ENCODE results near the gene FUT8.
A peak's percentile ranks its signal among the peaks of the same experiment; 100 is the strongest.

Gene FUT8

DNA sequence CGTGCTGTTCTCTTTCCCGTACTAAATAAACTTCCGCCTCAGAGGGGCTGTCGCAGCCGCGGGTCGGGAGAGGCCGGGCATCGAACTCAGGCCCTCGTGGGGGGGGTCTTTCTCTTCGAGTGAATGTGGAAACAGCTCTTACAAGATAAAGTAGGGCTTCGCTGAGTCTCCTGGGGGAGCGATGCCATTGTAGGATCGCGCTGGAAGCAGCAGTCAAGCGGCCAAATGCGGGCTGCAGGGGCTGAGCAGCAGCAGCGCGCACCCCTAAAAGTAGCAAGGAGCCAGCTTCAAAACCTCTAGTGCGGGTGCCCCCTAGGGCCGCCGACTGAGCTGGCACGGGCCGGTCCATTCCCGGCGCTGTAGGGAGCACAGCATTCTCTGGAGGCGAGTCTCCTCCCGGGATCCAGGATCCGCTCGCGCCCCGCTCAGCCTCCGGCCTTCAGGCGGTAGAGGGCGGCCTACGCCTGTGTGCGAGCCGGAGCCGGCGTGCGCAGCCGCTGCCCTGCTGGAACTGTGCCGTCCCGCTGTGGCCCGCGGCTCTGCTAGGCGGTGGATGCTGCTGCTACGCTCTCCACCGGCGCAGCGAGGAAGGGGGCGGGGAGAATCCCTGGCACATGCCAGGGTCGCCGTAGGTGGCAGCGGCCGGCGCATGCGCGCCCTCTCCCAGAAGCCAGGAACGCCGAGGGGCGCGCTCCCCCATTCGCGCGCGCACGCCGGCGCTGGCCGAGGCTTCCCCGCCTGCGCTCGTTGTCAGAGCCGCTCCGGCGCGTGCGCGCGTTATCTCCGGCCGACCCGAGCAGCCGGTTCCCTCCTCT, at the start of gene FUT8:
Gene FUT8, plus strand, starts transcription at position 699 of the 815 bp plus-strand sequence. CDS start 148,834 bp downstream, outside the sequence.
- DNase-seq (ENCODE audit: low read depth in 2 of 2), result peak; percentile 93 to 97

DNA sequence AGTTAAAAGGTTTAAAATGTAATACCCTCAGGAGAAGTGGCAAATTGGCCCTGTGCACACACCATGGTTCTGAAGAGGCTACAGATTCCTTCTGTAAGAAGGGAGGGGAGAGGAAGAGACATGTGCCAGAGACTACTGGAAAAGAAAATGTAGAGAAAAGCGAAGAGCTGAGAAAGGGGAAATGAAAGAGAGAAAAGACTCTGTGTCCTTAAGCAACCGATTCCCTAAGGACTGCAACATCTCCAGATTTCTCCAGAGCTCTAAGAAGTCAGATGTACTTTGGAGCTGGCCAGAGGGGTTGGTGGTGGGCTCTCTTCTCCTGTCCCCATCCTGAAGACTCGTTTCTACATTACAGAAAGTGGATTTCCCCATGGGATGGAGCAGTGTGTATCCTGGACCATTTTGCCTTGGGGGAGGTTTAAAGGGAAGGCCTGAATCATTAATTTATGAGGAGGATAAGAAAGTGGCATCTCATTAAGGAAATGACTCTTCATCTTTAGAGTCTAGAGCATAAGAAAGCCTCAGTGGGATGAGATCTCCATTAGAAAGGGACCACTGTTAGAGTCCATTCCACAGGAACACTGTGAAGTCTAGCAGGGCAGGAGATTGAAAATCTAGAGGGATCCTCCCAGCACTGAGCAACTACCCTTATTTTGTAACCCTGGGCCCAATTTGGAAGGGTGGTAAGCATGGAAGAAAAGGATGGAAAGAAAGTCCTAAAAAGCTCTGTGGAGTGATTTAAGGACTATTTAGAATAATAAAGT, 45.5 kb upstream of the FUT8 start:
- no peak for DNase-seq (ENCODE audit: low read depth in 2 of 2)

DNA sequence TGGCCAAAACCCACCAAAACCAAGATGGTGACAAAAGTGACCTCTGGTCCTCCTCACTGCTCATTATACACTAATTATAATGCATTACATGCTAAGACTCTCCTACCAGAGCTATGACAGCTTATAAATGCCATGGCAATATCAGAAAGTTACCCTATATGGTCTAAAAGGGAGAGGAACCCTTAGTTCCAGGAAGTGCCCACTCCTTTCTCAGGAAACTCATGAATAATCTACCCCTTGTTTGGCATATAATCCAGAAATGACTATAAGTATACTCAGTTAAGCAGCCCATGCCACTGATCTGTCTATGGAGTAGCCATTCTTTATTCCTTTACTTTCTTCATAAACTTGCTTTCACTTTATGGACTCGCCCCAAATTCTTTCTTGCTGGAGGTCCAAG, 43.0 kb upstream of the FUT8 start:
- no peak for DNase-seq (ENCODE audit: low read depth in 2 of 2)

DNA sequence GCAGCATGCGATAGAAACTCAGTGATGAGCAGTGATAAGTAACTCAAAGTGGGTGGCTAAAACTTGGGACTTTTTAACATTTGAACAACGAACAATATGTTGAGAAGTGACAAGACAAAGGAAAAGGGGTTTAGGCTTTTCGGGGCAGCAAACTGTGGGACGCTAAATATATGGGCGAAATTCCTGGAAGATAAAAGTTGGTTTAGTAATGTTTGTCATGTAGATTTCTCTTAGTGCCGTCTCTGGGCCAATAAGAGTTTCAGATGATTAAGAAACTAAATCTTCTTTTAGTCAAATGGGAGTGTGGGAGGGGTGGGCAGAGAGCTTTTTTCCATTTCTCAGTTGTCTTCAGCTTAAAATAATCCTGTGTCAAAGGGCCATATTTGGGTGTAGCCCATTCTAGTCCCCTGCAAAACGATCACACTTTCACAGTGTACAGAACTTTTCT, 41.7 kb upstream of the FUT8 start:
- no peak for DNase-seq (ENCODE audit: low read depth in 2 of 2)

DNA sequence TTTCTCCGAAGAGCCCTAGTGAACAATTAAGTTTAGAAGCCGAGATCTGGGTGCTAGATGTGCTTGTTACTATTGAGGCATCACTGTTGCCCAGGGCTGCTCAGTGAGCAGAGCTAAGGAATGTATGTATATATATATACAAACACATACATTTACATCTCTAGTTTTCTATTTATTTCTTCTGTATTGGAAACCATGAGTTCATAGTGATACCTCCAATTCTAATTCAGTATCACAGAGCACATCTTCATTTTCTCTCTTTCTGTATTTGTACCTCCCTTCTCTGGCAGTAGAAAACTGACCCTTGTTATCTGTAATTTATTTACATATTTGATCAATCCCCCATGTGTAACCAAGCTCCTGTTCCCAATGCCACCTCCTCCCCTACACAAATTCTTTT, 40.7 kb upstream of the FUT8 start:
- no peak for DNase-seq (ENCODE audit: low read depth in 2 of 2)

DNA sequence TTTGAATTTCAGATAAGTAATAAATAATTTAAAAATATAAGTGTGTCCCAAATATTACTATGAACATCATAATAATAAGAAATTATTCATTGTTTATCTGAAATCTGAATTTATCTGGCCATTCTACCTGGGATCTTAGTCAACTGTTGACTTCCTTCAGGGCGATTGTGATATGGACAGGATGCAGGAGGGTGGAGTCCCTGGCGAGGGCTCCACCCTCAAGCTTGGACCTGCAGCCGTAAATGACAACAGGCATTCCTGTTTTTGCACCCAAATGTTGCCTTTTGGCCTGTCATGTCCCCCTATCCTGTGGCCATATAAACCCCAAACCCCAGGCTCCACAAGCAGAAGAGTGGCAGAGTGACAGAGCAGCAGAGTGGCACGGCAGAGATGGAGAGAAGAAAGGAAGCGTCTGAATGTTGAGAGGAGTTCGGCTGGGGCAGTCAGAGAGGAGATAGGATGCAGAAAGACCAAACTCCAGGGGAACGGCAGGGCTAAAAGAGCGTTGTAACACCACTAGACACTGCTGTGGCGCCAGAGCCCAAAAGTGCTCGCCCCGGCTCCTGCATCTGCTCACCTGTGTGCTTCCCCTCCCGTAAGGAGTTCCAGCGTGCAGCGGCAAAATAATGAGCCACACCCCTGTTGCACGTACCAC, 39.4 kb upstream of the FUT8 start:
- no peak for DNase-seq (ENCODE audit: low read depth in 2 of 2)

DNA sequence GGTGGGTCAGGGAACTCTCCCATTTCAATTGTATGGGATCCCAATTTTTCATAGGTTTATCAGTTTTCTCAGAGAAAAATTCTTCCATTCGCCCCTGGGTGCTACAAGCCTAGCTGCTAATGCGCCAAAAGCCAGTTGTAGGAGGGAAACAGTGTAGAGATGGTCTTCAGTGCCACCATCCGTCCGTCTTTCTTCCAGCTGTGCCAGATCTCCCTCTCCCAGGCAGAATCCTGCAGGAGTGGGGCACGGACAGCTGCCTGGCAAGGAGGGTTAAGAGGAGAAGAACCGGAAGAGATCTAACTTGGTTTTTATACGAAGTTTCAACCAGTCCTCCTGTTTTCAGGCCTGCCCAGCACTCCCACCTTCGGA, 38.9 kb upstream of the FUT8 start:
- DNase-seq (ENCODE audit: low read depth in 2 of 2), result no peak

DNA sequence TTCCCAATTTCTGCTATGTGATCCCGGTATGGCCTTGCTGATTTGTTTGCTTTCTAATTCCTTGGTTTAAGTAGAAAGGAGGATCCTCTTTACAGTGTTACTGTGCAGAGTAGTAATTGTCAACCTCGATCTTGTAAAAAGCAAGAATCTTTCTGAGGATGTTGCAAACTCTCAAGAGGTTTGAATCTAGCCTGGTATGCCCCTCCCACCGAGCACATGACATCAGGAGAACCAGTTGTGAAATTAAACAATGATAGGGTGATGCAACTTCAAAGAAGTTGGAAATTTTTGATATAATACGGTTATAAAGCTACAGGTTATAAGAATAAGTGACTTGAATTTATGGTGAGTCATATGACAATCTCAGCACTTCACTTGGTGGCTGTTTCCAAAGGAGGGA, 35.0 kb upstream of the FUT8 start:
- DNase-seq (ENCODE audit: low read depth in 2 of 2), result no peak

DNA sequence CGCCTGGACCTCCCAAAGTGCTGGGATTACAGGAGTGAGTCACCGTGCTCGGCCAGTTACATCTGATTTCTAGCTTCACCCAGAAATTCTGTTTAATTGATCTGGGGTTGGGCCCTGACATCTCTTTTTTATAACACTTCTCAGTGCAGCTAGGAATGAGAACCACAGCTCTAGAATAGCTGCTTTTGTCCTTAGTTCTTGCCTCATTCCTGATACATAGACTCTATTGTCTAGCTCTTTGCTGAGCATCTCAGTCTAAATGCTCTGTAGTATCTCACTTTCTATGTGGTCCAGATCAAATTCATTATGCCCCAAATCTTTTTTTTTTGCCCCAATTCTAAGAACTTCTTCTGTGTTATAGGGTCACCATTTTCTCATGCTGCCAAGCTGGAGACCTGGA, 29.9 kb upstream of the FUT8 start:
- DNase-seq (ENCODE audit: low read depth in 2 of 2), result no peak

DNA sequence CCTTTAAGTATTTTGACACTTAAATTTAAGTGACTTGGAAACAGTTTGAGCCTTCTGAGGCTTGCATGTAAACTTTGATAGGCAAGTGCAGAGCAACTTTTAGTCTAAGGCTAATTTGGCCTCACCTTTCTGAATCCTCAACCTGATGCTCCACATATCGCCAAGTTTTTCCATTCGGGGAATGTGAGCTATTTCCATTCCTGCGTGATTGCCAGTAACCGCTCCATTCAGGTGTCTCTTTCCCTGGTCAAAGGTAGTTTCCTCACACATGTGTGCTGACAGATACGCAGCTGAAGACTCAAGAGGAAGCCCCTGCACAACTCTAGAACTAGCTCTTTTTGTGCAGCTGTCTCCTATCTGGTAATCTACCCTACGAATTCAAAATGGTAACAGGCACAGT, 25.4 kb upstream of the FUT8 start:
- DNase-seq (ENCODE audit: low read depth in 2 of 2), result no peak

DNA sequence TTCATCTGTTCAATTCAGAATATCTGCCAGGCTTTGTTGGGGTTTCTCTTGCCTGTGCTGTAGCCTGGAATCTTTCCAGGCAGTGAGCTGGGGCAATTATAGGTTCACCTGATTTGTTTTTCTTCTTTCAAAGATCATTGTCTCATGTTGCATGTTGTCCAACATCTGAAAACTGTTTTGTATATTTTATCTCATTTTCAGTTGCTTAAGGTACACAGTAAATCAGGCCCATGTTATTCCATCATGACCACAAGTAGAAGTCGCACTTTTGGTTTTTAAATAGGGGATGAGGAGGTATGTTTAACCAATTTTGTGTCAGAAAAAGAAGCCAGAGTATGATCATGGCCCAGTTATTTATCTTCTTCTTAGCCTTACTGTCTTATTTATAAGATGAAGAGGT, 24.9 kb upstream of the FUT8 start:
- DNase-seq (ENCODE audit: low read depth in 2 of 2), result no peak

DNA sequence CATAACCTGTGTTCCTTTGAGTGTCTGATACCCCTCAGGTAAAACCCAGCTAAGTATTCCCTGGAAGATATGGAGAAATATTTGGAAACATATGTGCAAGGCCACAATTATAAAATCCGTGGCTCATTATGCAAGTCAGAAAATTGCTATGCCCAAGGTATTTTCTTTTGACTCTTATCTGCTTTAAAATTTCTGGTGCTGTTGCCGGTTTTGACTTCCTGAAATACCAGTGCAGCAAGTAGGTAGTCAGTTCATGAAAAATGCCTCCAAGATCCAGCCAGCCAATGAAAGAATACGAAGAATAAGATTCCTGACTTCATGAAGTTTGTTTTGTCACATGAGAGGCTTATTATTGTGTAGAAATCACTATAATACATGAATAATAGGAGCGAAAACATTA, 20.2 kb upstream of the FUT8 start:
- no peak for DNase-seq (ENCODE audit: low read depth in 2 of 2)

DNA sequence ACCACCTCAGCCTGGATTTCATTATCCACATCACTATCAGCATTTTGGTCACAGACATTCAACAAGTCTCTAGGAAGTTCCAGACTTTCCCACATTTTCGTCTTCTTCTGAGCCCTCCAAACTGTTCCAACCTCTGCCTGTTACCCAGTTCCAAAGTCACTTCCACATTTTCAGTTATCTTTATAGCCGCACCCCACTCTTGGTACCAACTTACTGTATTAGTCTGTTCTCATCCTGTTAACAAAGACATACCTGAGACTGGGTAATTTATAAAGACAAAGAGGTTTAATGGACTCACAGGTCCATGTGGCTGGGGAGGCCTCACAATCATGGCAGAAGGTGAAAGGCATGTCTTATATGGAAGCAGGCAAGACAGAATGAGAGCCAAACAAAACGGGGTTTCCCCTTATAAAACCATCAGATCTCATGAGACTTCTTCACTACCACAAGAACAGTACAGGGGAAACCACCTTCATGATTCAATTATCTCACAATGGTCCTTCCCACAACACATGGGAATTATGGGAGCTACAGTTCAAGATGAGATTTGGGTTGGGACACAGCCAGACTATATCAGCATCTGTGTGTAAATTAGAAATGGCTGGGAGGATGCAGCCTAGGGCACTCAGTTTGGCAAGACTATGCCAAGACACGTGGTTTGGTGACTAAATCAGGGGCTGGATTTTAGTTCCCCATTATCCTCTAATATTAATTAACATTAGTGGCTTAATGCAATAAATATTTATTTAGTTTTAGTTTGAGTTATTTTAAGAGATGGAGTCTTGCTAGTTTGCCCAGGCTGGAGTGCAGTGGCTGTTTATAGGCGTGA, 16.2 kb upstream of the FUT8 start:
- DNase-seq (ENCODE audit: low read depth in 2 of 2), result no peak

DNA sequence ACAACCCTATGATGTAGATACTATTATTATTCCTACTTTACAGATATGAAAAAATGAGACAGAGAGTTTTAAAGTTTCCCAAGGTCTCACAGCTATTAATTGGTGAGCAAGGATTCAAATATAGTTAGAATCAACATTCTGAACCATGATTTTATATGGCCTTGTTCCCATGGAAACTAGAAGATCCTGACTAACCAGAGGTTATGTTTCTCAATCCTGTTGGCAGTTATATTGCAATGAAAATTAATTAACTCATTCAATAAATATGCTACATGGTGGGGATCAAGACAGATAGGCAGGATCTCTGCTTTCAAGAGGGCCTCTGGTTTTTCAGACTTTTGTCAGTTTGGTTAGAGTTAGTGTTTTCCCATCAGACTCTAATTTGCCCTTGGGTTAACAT, 9.3 kb upstream of the FUT8 start:
- no peak for DNase-seq (ENCODE audit: low read depth in 2 of 2)

DNA sequence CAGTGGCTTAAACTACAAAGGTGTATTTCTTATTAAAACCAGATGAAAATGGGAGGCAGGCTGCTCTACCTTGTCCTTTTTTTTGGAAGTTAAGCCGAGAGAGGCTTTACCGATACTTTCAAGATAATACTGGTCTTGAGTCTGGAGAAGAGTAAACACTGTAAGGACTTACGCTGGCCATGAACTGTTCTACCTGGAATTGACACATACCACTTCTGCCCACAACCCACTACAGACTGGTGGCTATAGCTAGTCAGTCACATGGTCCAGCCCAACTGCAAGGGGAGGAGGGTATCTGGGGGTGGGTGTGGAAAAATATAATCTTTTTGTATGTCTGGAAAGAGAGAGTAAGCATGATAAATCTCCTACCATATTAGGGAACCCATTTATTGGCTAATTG, 4.4 kb upstream of the FUT8 start:
- no peak for DNase-seq (ENCODE audit: low read depth in 2 of 2)

DNA sequence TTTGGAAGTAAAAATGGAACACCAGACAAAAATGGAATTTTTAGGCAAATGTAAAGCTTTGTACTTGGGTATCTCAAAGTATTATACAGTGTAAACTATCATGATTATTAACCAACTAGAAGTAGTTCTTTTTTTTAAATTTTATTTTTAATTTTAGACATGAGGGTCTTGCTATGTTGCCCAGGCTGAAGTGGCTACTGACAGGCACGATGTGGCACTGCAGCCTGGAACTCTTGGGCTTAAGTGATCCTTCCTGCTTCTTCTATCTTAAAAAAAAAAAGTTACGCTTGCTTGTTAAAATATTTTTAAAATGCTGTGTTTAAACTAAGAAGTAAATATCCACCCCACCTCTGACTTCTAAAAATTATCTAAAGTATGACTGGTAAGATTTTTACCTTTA, 1.9 kb upstream of the FUT8 start:
- no peak for DNase-seq (ENCODE audit: low read depth in 2 of 2)

DNA sequence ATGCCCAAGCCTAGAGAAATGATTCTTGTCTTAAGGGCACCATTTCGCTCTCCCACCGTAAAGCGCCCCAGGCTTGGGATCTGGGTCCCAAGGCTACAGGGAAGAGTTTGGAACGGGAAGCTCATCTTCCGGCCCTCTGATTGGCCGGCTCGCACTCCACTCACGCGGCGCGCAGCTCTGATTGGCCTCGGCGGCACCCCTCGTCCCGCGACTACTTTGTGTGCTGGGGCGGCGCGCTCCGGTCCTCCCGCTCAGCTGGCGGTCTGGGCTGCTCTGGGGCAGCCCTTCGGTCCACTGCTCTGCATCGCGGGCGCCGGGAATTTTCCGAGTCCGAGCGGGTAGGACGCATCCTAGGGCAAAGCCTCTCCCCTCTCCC, 886 bp upstream of the FUT8 start:
- DNase-seq (ENCODE audit: low read depth in 2 of 2), result peak; percentile 59 to 77

DNA sequence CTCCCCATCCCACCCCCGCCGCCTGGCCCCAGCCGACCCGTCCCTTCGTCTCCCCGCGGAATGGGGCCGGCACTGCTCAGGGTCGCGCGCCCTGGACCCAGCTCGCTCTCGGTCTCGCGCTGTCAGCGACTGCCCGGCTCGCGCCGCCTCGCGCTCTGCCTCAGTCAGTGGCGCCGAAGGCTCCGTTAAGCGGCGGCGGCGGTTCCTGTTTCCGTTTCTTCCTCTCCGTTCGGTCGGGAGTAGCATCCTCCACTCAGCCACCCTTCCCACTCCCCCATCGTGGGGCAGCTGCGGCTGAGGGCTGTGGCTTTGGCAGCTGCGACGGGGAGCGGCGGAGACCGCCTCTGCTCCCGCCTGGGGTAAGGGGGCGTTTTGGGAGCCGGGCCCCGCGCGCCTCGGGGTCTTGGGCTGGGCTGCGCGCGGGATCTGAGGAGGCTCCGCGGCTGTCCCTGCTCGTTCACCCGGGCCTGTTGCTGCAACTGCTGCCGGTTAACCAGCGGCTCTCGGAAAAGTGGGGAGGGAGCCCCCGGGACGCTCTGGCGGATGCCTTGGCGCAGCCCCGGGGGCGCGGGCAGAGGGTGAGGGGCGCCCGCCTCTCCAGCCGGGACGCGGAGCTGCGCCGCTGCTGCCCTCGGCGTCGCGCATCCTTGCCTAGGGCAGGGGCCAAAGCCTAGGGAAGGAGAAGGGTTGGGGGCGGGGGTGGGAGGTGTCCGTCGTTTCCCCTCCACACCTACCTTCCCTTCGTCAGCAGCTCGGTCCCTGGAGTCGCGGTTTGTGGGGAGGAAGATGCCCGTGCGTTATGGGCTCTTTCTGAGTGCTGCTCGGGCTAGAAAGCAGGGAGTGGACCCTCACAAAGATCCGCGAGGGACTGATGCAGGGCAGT, 567 bp downstream of the FUT8 start:
- DNase-seq (ENCODE audit: low read depth in 2 of 2), result no peak

DNA sequence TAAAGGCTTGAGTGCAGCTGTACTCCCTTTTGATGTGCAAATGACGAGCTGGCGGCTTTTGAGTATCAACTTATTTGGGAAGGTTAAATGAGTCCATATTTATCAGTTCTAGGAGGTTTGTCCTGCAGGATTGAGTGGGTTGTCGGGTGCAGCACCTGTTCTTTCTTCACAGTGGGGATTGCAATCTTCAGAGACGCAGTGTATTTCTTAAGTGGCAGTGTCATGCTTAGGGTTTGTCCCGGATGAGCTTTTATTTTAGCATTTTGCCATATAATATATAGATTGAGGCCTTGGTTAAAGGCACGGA, 1.2 kb downstream of the FUT8 start:
- DNase-seq (ENCODE audit: low read depth in 2 of 2), result no peak

DNA sequence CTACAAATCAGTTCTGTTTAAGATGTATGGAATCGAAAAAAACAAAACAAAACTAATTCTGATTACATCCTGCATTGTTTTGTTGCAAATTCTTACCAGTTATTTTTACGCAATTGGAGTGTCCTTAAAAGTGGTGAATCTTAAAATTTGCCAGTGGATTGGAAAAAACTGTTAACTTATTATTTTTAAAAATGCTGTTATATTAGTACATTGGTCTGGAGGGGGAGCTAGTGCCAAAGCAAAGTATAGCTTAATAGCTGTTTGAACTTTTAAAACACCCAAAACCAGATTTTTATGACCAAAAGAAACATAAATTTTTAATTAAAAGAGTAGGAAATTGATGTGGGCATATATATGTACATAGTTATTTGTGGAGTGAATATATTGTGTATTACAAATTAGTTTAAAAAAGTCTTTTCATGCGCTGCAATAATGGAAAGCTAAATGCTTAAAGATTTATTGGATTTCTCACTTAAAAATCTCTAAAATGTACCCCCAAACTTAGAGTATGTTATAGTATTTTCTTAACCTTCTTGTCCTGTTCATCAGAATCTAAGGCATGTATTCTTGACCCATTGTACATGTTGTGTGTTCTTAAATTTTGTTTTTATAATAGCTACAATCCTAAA, 2.5 kb downstream of the FUT8 start:
- no peak for DNase-seq (ENCODE audit: low read depth in 2 of 2)

DNA sequence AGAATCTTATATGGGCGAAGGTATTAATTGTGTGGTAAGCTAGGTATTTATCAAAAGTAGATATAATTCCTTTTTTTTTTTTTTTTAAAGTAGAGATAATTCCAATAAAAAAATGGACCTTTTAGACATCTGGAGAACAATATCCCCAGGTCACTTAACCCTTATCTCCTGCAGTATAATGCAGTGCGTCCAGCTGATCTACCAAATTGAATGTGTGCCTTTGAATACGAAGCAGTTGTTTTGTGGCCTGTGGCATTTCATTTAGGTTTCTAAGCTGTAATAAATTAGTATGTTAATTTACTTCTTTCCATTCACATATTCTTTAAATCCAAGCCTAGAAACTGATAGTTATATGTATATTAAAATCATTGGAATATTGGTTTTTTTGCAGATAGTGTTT, 3.1 kb downstream of the FUT8 start:
- DNase-seq (ENCODE audit: low read depth in 2 of 2), result no peak
